Measurements from ENCODE around the gene ZIC2. TPM values are rescaled to one million over a fixed set of nuclear protein-coding genes. Genes with fewer than 3 reads are reported as not detected.
A peak's percentile ranks its signal among the peaks of the same experiment; 100 is the strongest.

Gene ZIC2
- total RNA-seq, 1 donor from 2014 or later = 21.9 TPM

GRCh38 chr13:99991013-99991827 lies 9.6 kb downstream of the ZIC2 start:
- H3K4me3 Mint-ChIP-seq (ENCODE audit: unreplicated experiment) = peak overlapping the region; percentile 11
- no peak for TF ChIP-seq CTCF (IDR thresholded peaks at IDR 0.05; ENCODE audit: partially characterized antibody, unreplicated experiment)
- H3K9me3 Mint-ChIP-seq (ENCODE audit: unreplicated experiment) = peaks cover 15% of the 10 kb centered on the region
- no peaks in the 10 kb centered on the region for H3K36me3 Mint-ChIP-seq (ENCODE audit: unreplicated experiment)
- peak; percentile 19 for DNase-seq
- peaks cover 52% of the 10 kb centered on the region for H3K27me3 Mint-ChIP-seq (ENCODE audit: unreplicated experiment)
- H3K4me1 Mint-ChIP-seq (ENCODE audit: low read depth, unreplicated experiment) = peaks cover 11% of the 10 kb centered on the region
- no peak overlapping the region for H3K27ac Mint-ChIP-seq (ENCODE audit: unreplicated experiment)

GRCh38 chr13:99991828-99992775 lies 10.5 kb downstream of the ZIC2 start:
- peaks cover 18% of the 10 kb centered on the region for H3K9me3 Mint-ChIP-seq (ENCODE audit: unreplicated experiment)
- H3K27me3 Mint-ChIP-seq (ENCODE audit: unreplicated experiment) = peaks cover 54% of the 10 kb centered on the region
- peak overlapping the region; percentile 38 for H3K4me3 Mint-ChIP-seq (ENCODE audit: unreplicated experiment)
- H3K36me3 Mint-ChIP-seq (ENCODE audit: unreplicated experiment) = no peaks in the 10 kb centered on the region
- no peak for TF ChIP-seq CTCF (IDR thresholded peaks at IDR 0.05; ENCODE audit: partially characterized antibody, unreplicated experiment)
- no peak overlapping the region for H3K27ac Mint-ChIP-seq (ENCODE audit: unreplicated experiment)
- DNase-seq = peak; percentile 35
- H3K4me1 Mint-ChIP-seq (ENCODE audit: low read depth, unreplicated experiment) = peaks cover 17% of the 10 kb centered on the region

GRCh38 chr13:99992949-99993351 lies 11.4 kb downstream of the ZIC2 start:
- Mint-ChIP-seq H3K27ac (ENCODE audit: unreplicated experiment) (no peak overlapping the region), H3K36me3 (ENCODE audit: unreplicated experiment) (no peaks in the 10 kb centered on the region), H3K27me3 (ENCODE audit: unreplicated experiment) (peaks cover 47% of the 10 kb centered on the region), H3K4me1 (ENCODE audit: low read depth, unreplicated experiment) (peaks cover 17% of the 10 kb centered on the region), H3K4me3 (ENCODE audit: unreplicated experiment) (no peak overlapping the region), H3K9me3 (ENCODE audit: unreplicated experiment) (peaks cover 18% of the 10 kb centered on the region)
- no peak for DNase-seq
- no peak for TF ChIP-seq CTCF (IDR thresholded peaks at IDR 0.05; ENCODE audit: partially characterized antibody, unreplicated experiment)

DNA sequence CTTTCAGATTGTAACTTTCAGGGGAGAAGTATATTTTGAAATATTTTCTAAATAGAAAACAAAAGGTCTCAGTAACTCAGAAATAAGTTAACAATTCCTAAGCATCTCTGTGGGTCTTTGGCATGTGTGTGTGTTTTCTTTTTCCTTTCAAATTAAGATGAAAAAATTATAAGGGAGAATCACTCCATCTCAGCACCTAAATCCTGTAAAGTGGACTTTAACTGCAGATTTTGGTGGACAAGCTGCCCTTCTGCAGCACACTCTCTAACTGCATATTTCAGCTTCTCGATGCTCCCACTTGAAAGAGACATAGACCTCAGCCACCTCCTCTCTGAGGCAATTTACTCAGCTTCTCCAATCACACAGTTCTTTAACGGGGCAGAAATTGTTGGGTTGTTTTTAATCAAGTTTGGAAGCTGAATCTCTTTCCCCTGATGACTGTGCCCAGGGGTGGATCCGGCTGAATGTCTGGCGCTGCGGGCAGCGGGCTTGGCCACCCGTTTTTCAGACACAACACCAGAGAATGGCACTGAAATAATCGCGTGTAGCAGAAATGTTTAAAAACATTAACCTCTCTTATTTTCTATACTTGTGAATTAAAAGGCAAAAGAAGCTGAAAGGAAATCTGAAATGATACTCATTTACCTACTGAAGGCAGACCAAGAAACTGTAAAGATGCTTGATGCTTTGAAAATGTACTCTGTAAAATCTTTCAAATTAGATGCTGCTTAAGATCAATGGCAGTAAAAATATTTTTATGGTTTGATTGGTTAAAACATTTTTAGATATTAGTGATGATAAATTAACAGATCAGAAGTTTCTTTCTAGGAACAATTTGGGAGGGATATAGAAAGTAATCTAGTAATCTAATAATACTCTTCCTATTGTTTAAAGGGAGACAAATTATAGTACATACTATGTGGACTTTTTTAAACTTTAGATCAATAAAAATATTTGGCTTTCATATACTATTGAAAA lies 12.4 kb downstream of the ZIC2 start:
- no peak for DNase-seq
- no peak for TF ChIP-seq CTCF (IDR thresholded peaks at IDR 0.05; ENCODE audit: partially characterized antibody, unreplicated experiment)
- no peak overlapping the region for H3K4me3 Mint-ChIP-seq (ENCODE audit: unreplicated experiment)
- peaks cover 18% of the 10 kb centered on the region for H3K9me3 Mint-ChIP-seq (ENCODE audit: unreplicated experiment)
- peaks cover 17% of the 10 kb centered on the region for H3K4me1 Mint-ChIP-seq (ENCODE audit: low read depth, unreplicated experiment)
- H3K27ac Mint-ChIP-seq (ENCODE audit: unreplicated experiment) = no peak overlapping the region
- H3K36me3 Mint-ChIP-seq (ENCODE audit: unreplicated experiment) = no peaks in the 10 kb centered on the region
- H3K27me3 Mint-ChIP-seq (ENCODE audit: unreplicated experiment) = peaks cover 41% of the 10 kb centered on the region
